Ascending aorta (tissue), 2 donors: ENCODE results near the gene NT5E. TPM values are rescaled to one million over a fixed set of nuclear protein-coding genes. Genes with fewer than 3 reads are reported as not detected.

Experiments
- DNase-seq, 2 donors: peaks; one replicate each; pipeline ENCODE4 v3.0.0-alpha.2; 2019; ENCODE audit warnings: low spot score in 2 of 2
- H3K27ac ChIP-seq, 2 donors: fragments of 200-600 bp; sonication (generic); one replicate each; pipeline ENCODE4 v1.5.1; 2016 to 2017; ENCODE audit warnings: mild to moderate bottlenecking in 1 of 2
- H3K27me3 ChIP-seq: fragments of 200-600 bp; sonication (generic); one replicate; pipeline ENCODE4 v1.5.1; 2017
- H3K36me3 ChIP-seq, 2 donors: fragments of 200-600 bp; sonication (generic); one replicate each; pipeline ENCODE4 v1.5.1; 2016
- H3K4me1 ChIP-seq, 2 donors: fragments of 200-600 bp; sonication (generic); one replicate each; pipeline ENCODE4 v1.5.1; 2016 to 2017; ENCODE audit warnings: mild to moderate bottlenecking in 1 of 2
- H3K4me3 ChIP-seq, 2 donors: fragments of 200-600 bp; sonication (generic); one replicate each; pipeline ENCODE4 v1.5.1; 2016 to 2017; ENCODE audit warnings: mild to moderate bottlenecking in 1 of 2
- H3K9me3 ChIP-seq, 2 donors: fragments of 200-600 bp; sonication (generic); one replicate each; pipeline ENCODE4 v1.5.1; 2016
- CTCF ChIP-seq, 3 experiments: fragments of 200-600 bp in 2 of 3; fragments of 450-650 bp in 1 of 3; sonication (generic) in 2 of 3; IDR thresholded peaks; one replicate each; pipeline ENCODE4 v1.5.1; 2016 to 2019; ENCODE audit warnings: antibody characterized with exemption in 3 of 3, mild to moderate bottlenecking in 1 of 3, moderate library complexity in 1 of 3
- intact Hi-C: fragments of 100-400 bp; cut with DNase I; formaldehyde crosslinking; loops from one replicate; pipeline ENCODE4 v1.15.1; 2023
- total RNA-seq: library from RNA; depleted of rRNA; stranded (reverse); fragments of >200 nt; gene quantifications from one replicate; pipeline ENCODE4 v1.1.0, GENCODE V29; 2016

NT5E gene
- total RNA-seq, 1 donor from 2014 or later, result 143 TPM

- intact Hi-C loops, result no loop called here
- no peak for DNase-seq
- H3K4me3 ChIP-seq, result no peak overlapping the region
- H3K27ac ChIP-seq, result peak overlapping the region in 1 of 2 donors; percentile 31
- peaks cover 4 to 10% of the 10 kb centered on the region in 2 donors for H3K4me1 ChIP-seq
- peaks cover 0 to 17% of the 10 kb centered on the region in 2 donors for H3K9me3 ChIP-seq
- no peak for TF ChIP-seq CTCF (IDR thresholded peaks at IDR 0.05)
- no peaks in the 10 kb centered on the region for H3K27me3 ChIP-seq
- H3K36me3 ChIP-seq, result no peaks in the 10 kb centered on the region
Measured at GRCh38 chr6:85422996-85423395, 26.9 kb upstream of the NT5E start.

- intact Hi-C loops, result no loop called here
Measured at GRCh38 chr6:85424981-85425380, 24.9 kb upstream of the NT5E start.

GRCh38 chr6:85425997-85426396, 23.9 kb upstream of the NT5E start:
- intact Hi-C loops, result no loop called here
- DNase-seq, result no peak
- Histone ChIP-seq H3K9me3 (peaks cover 0 to 17% of the 10 kb centered on the region in 2 donors), H3K36me3 (no peaks in the 10 kb centered on the region), H3K27me3 (no peaks in the 10 kb centered on the region), H3K27ac (no peak overlapping the region), H3K4me3 (no peak overlapping the region), H3K4me1 (peaks cover 0 to 3% of the 10 kb centered on the region in 2 donors)
- TF ChIP-seq CTCF (IDR thresholded peaks at IDR 0.05), result no peak

More at GRCh38 chr6:85424981-85425380, 24.9 kb upstream of the NT5E start:
- no peak overlapping the region for H3K4me3 ChIP-seq
- no peaks in the 10 kb centered on the region for H3K36me3 ChIP-seq
- no peak for DNase-seq
- H3K27ac ChIP-seq, result no peak overlapping the region
- H3K9me3 ChIP-seq, result peaks cover 0 to 17% of the 10 kb centered on the region in 2 donors
- TF ChIP-seq CTCF (IDR thresholded peaks at IDR 0.05), result no peak
- H3K4me1 ChIP-seq, result peaks cover 0 to 3% of the 10 kb centered on the region in 2 donors
- H3K27me3 ChIP-seq, result no peaks in the 10 kb centered on the region

- Histone ChIP-seq H3K4me1 (no peaks in the 10 kb centered on the region), H3K9me3 (peaks cover 0 to 17% of the 10 kb centered on the region in 2 donors), H3K36me3 (no peaks in the 10 kb centered on the region), H3K27ac (no peak overlapping the region), H3K4me3 (no peak overlapping the region), H3K27me3 (no peaks in the 10 kb centered on the region)
- intact Hi-C loops, result no loop called here
- no peak for DNase-seq
- TF ChIP-seq CTCF (IDR thresholded peaks at IDR 0.05), result no peak
Measured at GRCh38 chr6:85428486-85428885, 21.4 kb upstream of the NT5E start.

GRCh38 chr6:85429346-85429745, 20.5 kb upstream of the NT5E start:
- no peak for DNase-seq
- Histone ChIP-seq H3K27me3 (no peaks in the 10 kb centered on the region), H3K4me3 (no peak overlapping the region), H3K4me1 (no peaks in the 10 kb centered on the region), H3K9me3 (peaks cover 0 to 17% of the 10 kb centered on the region in 2 donors), H3K36me3 (no peaks in the 10 kb centered on the region), H3K27ac (no peak overlapping the region)
- intact Hi-C loops, result no loop called here
- TF ChIP-seq CTCF (IDR thresholded peaks at IDR 0.05), result no peak

GRCh38 chr6:85431271-85431670, 18.6 kb upstream of the NT5E start:
- Histone ChIP-seq H3K4me1 (no peaks in the 10 kb centered on the region), H3K27ac (no peak overlapping the region), H3K4me3 (no peak overlapping the region), H3K9me3 (peaks cover 0 to 6% of the 10 kb centered on the region in 2 donors), H3K36me3 (no peaks in the 10 kb centered on the region), H3K27me3 (no peaks in the 10 kb centered on the region)
- TF ChIP-seq CTCF (IDR thresholded peaks at IDR 0.05), result no peak
- intact Hi-C loops, result no loop called here
- no peak for DNase-seq
